Kidney capillary endothelial cell (primary cell): ENCODE measurements around the gene HBP1.
"Not testable (repeated sequence)": the region's sequence is repeated elsewhere in the genome, so short reads cannot be mapped to it uniquely, and the experiment has no call there.

Experiments used
- DNase-seq: peaks from one replicate; pipeline ENCODE4 v3.0.0-alpha.2; 2018; ENCODE audit warnings: low spot score

HBP1 gene

DNA sequence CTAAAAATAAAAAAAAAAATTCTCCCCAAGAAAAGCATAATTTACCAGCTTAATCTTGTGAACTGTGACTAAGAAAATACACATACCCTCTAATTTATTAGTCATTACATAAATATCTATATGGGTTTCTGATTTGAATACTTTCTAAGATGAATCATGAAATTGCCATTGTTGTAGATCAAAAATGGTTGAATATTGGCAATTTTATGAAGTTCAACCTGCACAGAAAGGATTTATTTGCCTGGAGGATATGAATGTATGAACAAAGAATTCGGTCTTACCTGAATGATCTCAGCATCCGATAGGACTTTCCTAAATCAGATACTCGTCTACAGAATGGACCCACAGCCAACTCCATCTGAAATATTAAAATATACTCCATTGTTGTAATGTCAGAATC lies 61.5 kb downstream of the HBP1 start:
- DNase-seq = peak; percentile 13

DNA sequence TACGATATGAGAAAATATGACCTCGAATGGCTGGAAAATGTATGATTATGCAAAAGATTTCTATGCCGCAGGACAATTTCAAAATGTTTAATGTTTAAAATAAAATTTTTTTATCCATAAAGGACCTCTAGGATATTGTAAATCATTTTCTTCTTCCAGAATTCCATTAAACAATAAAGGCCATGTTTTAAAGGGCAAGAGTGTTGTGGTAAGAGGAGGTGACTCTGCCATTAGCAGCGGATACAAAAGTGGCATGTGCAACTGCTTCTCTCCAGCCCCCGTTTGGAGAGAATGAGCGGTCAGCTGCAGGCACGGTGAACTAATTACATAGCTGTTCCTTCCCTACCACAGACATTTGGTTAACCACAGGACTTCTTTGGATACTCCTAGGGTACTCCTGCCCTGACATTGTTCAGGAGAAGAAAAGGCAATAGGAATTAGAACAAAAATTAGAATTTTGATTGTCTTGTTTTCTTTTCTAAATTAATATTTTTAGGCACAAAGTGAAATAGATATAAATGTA lies 63.8 kb downstream of the HBP1 start:
- DNase-seq = no peak

DNA sequence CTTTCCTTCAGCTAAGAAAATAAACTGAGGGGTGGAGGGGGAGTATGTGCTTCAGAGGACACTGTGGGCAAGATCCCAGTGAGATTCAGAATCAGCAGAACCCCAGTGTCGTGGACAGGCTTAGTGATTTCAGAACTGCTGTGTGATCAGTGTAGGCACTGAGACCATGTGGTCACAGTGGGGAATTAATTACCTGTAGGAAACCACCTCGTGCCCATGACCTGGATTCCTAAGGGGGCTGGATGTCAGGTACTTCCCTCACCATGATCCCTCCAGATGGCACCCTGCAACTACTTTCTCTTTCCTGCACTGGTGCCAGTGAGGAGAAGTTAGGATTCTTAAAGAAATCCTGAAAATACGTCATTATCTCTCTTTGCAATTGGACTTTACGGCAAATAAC lies 64.4 kb downstream of the HBP1 start:
- DNase-seq = no peak

DNA sequence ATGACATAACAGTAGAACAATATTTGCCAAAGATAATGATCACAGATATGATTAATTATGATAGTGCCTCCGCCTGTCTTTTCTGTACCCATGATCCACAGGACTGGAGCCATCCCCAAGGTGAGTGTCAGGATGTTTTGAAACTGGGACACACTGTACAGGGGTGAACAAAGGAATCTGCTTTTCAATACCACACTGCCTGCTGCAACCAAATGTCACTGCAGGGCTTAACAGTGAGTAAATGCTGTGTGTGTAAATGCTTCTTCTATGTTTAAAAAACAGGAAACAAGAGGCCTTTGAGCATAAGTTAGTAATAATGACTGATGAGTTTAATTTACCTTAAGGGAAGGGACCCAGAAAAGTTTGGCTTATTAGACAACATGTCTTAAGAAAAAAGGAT lies 65.2 kb downstream of the HBP1 start:
- DNase-seq = no peak

DNA sequence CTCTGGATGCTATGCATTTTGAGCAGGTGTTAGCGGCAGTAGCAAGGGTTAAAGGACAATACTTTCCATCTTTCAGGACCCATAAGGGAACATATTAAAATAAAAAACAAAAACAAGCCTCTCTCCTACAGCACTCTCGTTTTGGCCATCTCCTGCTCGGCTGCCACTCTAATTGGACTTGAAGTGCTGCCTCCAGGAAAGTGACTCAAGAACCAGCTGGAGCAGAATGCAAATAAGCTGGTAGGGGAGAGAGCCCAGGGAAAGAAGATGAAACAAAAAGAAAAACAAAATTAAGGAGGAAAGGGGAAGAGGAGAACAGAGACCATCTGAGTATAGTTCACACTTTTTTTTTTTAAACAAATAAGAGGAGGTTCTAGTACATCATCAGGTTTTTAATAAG lies 65.6 kb downstream of the HBP1 start:
- DNase-seq = no peak

DNA sequence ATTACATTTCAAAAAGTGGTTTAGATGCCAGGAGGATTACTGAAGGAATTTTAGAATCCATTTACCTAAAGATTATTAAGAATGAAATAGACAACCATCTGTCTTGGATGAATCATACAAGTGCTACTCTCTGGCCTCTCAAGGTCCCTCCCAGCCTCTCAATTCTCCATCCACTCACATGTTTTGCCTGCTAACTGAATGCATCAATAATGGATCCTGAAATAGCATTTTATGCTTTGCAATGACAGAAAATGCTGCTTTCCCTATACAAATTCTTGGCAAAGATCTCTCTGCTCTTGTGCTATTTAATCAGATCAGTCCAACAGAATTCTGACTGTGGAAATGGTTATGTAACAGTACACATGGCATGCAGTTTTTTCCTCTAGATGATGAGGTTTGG lies 68.1 kb downstream of the HBP1 start:
- DNase-seq = no peak

DNA sequence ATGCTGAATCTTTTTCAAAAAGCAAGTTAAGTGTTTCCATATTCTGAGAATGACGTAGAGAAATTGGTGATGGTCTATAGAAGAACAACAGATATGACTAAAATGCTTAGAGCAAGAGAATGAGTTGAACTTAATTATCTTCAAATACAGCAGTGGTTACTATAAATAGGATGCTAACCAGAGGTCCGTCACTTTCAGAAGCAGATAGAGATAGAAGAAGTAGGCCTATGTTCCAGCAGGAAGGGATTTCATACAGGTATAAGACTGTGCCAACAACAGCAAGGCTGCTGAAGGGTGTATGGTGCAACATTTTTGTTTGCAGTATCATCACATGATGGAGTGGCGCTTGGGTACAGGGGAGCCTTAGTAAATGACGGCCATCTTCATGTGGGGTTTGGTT lies 68.6 kb downstream of the HBP1 start:
- no peak for DNase-seq

DNA sequence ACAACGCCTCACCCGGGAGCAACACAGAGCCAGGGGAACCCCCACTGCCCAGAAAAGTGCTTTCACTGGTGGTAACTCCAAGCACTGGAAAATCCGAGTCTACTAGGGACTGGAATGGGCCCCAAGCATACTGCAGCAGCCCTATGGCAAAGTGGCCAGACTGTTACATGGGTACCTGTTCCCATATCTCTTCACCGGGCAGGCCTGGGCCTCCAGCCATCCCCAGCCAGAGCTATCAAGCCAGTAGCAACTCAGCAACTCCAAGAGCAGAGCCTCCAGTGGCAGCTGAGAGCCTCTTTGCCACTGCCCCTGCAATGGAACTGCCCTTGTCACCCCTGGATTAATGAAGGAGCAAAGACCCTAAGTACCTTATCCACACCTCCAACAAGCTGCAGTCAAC lies 73.5 kb downstream of the HBP1 start:
- DNase-seq = no peak

DNA sequence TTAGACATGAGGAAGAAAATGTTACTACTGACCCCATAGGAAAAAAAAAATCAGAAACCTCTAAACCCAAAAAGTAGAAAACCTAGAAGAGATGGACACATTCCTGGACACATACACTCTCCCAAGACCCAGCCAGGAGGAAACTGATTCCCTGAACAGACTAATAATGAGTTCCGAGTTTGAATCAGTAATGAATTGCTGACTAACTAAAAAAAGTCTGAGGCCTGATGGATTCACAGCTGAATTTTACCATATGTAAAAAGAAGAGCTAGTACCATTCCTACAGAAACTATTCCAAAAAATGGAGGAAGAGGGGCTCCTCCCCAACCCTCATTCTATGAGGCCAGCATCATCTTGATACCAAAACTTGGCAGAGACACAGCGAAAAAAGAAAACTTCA lies 75.8 kb downstream of the HBP1 start:
- DNase-seq = no peak

DNA sequence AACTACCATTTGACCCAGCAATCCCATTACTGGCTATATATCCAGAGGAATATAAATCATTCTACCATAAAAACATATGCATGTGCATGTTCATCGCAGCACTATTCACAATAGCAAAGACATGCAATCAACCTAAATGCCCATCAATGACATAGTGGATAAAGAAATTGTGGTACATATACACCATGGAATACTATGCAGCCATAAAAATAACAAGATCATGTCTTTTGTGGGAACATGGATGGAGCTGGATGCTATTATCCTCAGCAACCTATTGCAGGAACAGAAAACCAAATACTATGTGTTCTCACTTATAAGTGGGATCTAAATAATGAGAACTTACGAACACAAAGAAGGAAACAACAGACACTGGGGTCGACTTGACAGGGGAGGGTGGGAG lies 78.0 kb downstream of the HBP1 start:
- DNase-seq = not testable (repeated sequence)

DNA sequence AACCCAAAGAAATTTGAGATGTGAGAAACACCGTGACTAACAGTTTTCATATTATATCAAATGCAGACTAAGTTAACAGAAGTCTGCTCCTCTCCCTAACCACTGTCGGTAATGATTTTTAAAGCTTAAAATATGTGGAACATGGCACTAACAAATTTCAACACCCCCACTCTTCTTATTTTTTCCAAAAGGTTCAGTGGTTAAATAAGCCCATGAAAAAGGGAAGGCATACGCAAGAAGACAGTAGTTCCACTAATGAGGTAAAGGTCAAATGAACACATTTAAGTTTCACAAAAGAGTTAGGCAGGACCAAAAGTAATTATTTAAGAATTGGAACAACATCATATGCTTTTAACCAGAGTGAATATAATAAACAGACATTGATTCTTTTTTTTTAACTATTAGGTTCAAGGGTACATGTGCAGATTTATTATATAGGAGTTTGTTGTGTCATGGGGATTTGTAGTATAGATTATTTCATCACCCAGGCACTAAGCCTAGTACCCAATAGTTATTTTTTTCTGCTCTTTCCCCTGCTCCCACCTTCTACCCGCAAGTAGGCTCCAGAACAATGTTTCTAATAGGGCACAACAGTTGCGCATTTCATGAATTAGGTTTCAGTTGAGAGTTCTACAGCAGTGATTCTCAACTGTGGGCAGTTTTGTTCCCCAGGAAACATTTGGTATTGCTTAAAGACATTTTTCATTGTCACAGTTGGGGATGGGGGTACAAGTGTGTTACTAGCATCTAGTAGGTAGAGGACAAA lies 79.9 kb downstream of the HBP1 start:
- DNase-seq = no peak

DNA sequence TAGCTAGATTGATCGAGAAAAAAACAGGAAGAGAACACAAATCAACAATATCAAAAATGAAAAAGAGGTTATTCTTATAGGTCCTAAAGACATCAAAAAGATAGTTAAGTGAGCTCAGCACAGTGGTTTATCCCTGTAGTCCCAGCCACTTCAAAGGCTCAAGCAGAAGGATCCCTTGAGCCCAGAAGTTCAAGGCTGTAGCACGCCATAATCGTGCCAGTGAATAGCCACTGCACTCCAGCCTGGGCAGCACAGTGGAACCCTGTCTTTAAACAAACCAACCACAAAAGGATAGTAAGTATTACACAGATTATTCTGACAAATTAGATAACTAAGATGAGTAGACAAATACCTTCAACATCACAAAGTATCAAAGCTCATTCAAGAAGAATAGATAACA lies 83.2 kb downstream of the HBP1 start:
- no peak for DNase-seq
